Sigmoid colon (tissue), 4 donors: Measurements from ENCODE around the gene DOP1B.

ENCODE experiments used
- CTCF ChIP-seq, 4 experiments: fragments of 450-650 bp in 3 of 4; fragments of 200-600 bp in 1 of 4; IDR thresholded peaks; one replicate each; pipeline ENCODE4 v1.5.1; 2016 to 2019; ENCODE audit warnings: antibody characterized with exemption in 4 of 4, mild to moderate bottlenecking in 3 of 4, moderate library complexity in 2 of 4
- EP300 ChIP-seq, 4 donors: sonication (generic); formaldehyde crosslinking; IDR thresholded peaks; one replicate each; pipeline ENCODE4 v1.6.1; 2017; ENCODE audit warnings: antibody characterized with exemption in 4 of 4
- POLR2AphosphoS5 ChIP-seq, 4 donors: sonication (generic); formaldehyde crosslinking; IDR thresholded peaks; one replicate each; pipeline ENCODE4 v1.6.1; 2017; ENCODE audit warnings: antibody characterized with exemption in 4 of 4

- no peak for TF ChIP-seq EP300 (IDR thresholded peaks at IDR 0.05)
- TF ChIP-seq CTCF (IDR thresholded peaks at IDR 0.05): no peak
- no peak for TF ChIP-seq POLR2AphosphoS5 (IDR thresholded peaks at IDR 0.05)
Observed at GRCh38 chr21:36166705-36167104, 10.1 kb downstream of the DOP1B start.
